Measurements from ENCODE around the gene P2RY12. TPM values are rescaled to one million over a fixed set of nuclear protein-coding genes. Genes with fewer than 3 reads are reported as not detected.

Gene P2RY12
- total RNA-seq (ENCODE audit: low replicate concordance), result not detected in 2 replicates
- long read RNA-seq, result 0 reads

GRCh38 chr3:151384741-151385174 lies at the start of gene P2RY12:
Gene P2RY12, minus strand, starts transcription at chr3:151384753. Its CDS starts 45,908 bp downstream, at chr3:151338845.
- H3K4me3 Mint-ChIP-seq, result no peak within 1 kb of the TSS
- peaks cover 2% of the 10 kb centered on the region for H3K36me3 Mint-ChIP-seq

GRCh38 chr3:151432616-151433372 lies 48.2 kb upstream of the P2RY12 start:
- H3K4me1 Mint-ChIP-seq (ENCODE audit: unreplicated experiment), result no peaks in the 10 kb centered on the region
- no peaks in the 10 kb centered on the region for H3K9me3 Mint-ChIP-seq
- no peak overlapping the region for H3K27ac Mint-ChIP-seq
- H3K36me3 Mint-ChIP-seq, result peaks cover 4% of the 10 kb centered on the region
- TF ChIP-seq CTCF (conservative IDR thresholded peaks at IDR 0.05), result no peak
- no peak for DNase-seq (ENCODE audit: extremely low spot score, unreplicated experiment)
- no peaks in the 10 kb centered on the region for H3K27me3 Mint-ChIP-seq
- H3K4me3 Mint-ChIP-seq, result no peak overlapping the region

More at GRCh38 chr3:151384741-151385174, at the start of gene P2RY12:
- TF ChIP-seq CTCF (conservative IDR thresholded peaks at IDR 0.05), result no peak
- DNase-seq (ENCODE audit: extremely low spot score, unreplicated experiment), result no peak
- no peaks in the 10 kb centered on the region for H3K27me3 Mint-ChIP-seq
- H3K4me1 Mint-ChIP-seq (ENCODE audit: unreplicated experiment), result peaks cover 16% of the 10 kb centered on the region
- no peaks in the 10 kb centered on the region for H3K9me3 Mint-ChIP-seq
- H3K27ac Mint-ChIP-seq, result no peak within 1 kb of the TSS

GRCh38 chr3:151431940-151432339 lies 47.4 kb upstream of the P2RY12 start:
- Mint-ChIP-seq H3K4me3 (no peak overlapping the region), H3K9me3 (no peaks in the 10 kb centered on the region), H3K36me3 (peaks cover 4% of the 10 kb centered on the region), H3K27me3 (no peaks in the 10 kb centered on the region), H3K27ac (no peak overlapping the region), H3K4me1 (ENCODE audit: unreplicated experiment) (no peaks in the 10 kb centered on the region)
- no peak for DNase-seq (ENCODE audit: extremely low spot score, unreplicated experiment)
- no peak for TF ChIP-seq CTCF (conservative IDR thresholded peaks at IDR 0.05)

DNA sequence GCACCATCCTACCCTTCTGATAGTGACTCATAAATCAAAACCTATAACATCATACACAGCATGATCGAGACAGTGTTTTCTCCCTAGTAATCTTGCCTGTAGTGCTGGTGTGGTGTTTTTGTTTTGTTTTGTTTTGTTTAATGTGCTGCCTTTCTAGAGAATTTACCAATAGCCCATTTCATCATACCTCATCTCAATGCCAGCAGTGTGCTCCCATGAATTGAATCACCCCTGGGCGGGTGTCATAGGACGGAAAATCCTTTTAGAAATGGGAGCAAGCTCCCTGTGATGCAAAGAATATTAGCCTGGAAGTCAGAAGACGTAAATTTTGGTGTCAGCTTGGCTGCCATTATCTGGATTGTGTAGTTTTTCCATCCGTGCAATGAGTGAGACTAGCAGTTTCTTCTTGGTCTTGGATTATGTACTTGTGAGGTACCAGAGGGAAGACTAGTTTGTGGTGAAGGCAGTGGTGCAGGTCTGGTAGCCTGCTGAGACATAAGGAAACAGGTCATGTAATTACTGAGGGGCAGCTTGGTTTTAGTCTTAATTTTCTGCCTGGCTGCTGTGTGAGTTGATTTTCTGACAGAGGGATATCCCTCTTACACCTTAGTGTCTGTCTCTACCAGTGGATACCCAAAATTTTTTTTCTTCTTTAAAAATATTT lies 46.4 kb upstream of the P2RY12 start:
- Mint-ChIP-seq H3K36me3 (peaks cover 4% of the 10 kb centered on the region), H3K9me3 (no peaks in the 10 kb centered on the region), H3K4me1 (ENCODE audit: unreplicated experiment) (peaks cover 4% of the 10 kb centered on the region), H3K4me3 (peak overlapping the region; percentile 33), H3K27ac (no peak overlapping the region), H3K27me3 (no peaks in the 10 kb centered on the region)
- no peak for TF ChIP-seq CTCF (conservative IDR thresholded peaks at IDR 0.05)
- no peak for DNase-seq (ENCODE audit: extremely low spot score, unreplicated experiment)

DNA sequence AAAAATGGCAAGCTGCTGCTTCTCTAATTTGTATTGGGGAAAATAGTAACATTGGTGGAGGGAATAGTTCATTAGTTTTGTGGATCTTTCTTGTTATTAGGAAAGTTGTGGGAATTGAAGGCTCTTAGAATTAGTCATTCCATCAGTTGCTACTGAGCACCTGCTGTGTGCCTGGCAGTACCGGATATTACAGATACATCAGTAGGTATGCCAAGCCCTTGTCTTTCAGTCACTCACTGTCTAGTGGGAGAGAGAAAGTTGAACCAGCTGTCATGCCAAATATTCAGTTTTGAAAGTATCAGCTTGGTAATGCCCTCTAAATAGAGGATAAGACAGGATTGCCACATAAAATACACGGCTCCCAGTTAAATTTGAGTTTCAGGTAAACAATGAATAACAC lies 43.8 kb upstream of the P2RY12 start:
- Mint-ChIP-seq H3K27me3 (no peaks in the 10 kb centered on the region), H3K4me3 (no peak overlapping the region), H3K9me3 (no peaks in the 10 kb centered on the region), H3K36me3 (peaks cover 4% of the 10 kb centered on the region), H3K27ac (no peak overlapping the region), H3K4me1 (ENCODE audit: unreplicated experiment) (peaks cover 9% of the 10 kb centered on the region)
- DNase-seq (ENCODE audit: extremely low spot score, unreplicated experiment), result no peak
- no peak for TF ChIP-seq CTCF (conservative IDR thresholded peaks at IDR 0.05)
